GM19467 (cell line): ENCODE measurements around the gene ZCCHC7.
"Not testable (repeated sequence)": the region's sequence is repeated elsewhere in the genome, so short reads cannot be mapped to it uniquely, and the experiment has no call there.

Source experiments
- ATAC-seq: cut with Tn5 transposase; IDR thresholded peaks from one replicate; pipeline ENCODE4 v1.9.1; 2021; ENCODE audit warnings: mild to moderate bottlenecking, moderate library complexity; ENCODE audit not compliant: unreplicated experiment

The ZCCHC7 gene

GRCh38 chr9:37290366-37290939 is 170.1 kb downstream of the ZCCHC7 start:
- no peak for ATAC-seq

GRCh38 chr9:37290940-37291485 is 170.6 kb downstream of the ZCCHC7 start:
- ATAC-seq = no peak

- not testable (repeated sequence) for ATAC-seq
Measured at GRCh38 chr9:37291612-37292238, 171.4 kb downstream of the ZCCHC7 start.

GRCh38 chr9:37292896-37293295 is 172.5 kb downstream of the ZCCHC7 start:
- ATAC-seq = no peak

GRCh38 chr9:37293664-37294524 is 173.5 kb downstream of the ZCCHC7 start:
- ATAC-seq = peak; percentile 52

- ATAC-seq = no peak
Measured at GRCh38 chr9:37295178-37295577, 174.8 kb downstream of the ZCCHC7 start.

- no peak for ATAC-seq
Measured at GRCh38 chr9:37295796-37296195, 175.4 kb downstream of the ZCCHC7 start.

- no peak for ATAC-seq
Measured at GRCh38 chr9:37297592-37297991, 177.2 kb downstream of the ZCCHC7 start.

GRCh38 chr9:37300620-37301019 is 180.2 kb downstream of the ZCCHC7 start:
- ATAC-seq = no peak

GRCh38 chr9:37301042-37301853 is 180.9 kb downstream of the ZCCHC7 start:
- ATAC-seq = no peak

GRCh38 chr9:37301854-37302172 is 181.4 kb downstream of the ZCCHC7 start:
- ATAC-seq = no peak

- ATAC-seq = peak; percentile 82
Measured at GRCh38 chr9:37302277-37302676, 181.9 kb downstream of the ZCCHC7 start.

- ATAC-seq = not testable (repeated sequence)
Measured at GRCh38 chr9:37303272-37303671, 182.9 kb downstream of the ZCCHC7 start.

- no peak for ATAC-seq
Measured at GRCh38 chr9:37309136-37309535, 188.8 kb downstream of the ZCCHC7 start.

- ATAC-seq = no peak
Measured at GRCh38 chr9:37311938-37312708, 191.7 kb downstream of the ZCCHC7 start.

GRCh38 chr9:37324261-37324683 is 203.9 kb downstream of the ZCCHC7 start:
- peak; percentile 61 for ATAC-seq

- peak; percentile 24 for ATAC-seq
Measured at GRCh38 chr9:37324691-37325490, 204.5 kb downstream of the ZCCHC7 start.

- ATAC-seq = no peak
Measured at GRCh38 chr9:37325778-37326177, 205.4 kb downstream of the ZCCHC7 start.

- ATAC-seq = no peak
Measured at GRCh38 chr9:37327553-37327952, 207.2 kb downstream of the ZCCHC7 start.
